Hepatocyte (in vitro differentiated cells): Measurements from ENCODE around the gene BCL3. TPM values are rescaled to one million over a fixed set of nuclear protein-coding genes. Genes with fewer than 3 reads are reported as not detected.

ENCODE experiments used
- DNase-seq: peaks from one replicate; pipeline ENCODE4 v3.0.0-alpha.2; 2016; ENCODE audit warnings: low spot score
- H2AFZ ChIP-seq: fragments of 200-600 bp; sonication (generic); 2 replicates; pipeline ENCODE4 v1.6.0; 2016; ENCODE audit warnings: antibody characterized with exemption, mild to moderate bottlenecking
- H3K27ac ChIP-seq: fragments of 200-600 bp; sonication (generic); 2 replicates; pipeline ENCODE4 v1.5.1; 2016; ENCODE audit warnings: mild to moderate bottlenecking
- H3K27me3 ChIP-seq: fragments of 200-600 bp; sonication (generic); 2 replicates; pipeline ENCODE4 v1.6.1; 2016
- H3K36me3 ChIP-seq: fragments of 200-600 bp; sonication (generic); replicated peaks from 2 replicates; pipeline ENCODE4 v1.5.1; 2016; ENCODE audit warnings: low read depth; ENCODE audit not compliant: insufficient read depth
- H3K4me1 ChIP-seq: fragments of 200-600 bp; sonication (generic); 2 replicates; pipeline ENCODE4 v1.5.1; 2016; ENCODE audit warnings: mild to moderate bottlenecking, moderate library complexity; ENCODE audit not compliant: insufficient read depth
- H3K4me2 ChIP-seq: fragments of 200-600 bp; sonication (generic); 2 replicates; pipeline ENCODE4 v1.6.0; 2016
- H3K4me3 ChIP-seq: fragments of 200-600 bp; sonication (generic); 2 replicates; pipeline ENCODE4 v1.5.1; 2016; ENCODE audit warnings: mild to moderate bottlenecking
- H3K79me2 ChIP-seq: fragments of 200-600 bp; sonication (generic); 2 replicates; pipeline ENCODE4 v1.6.0; 2017; ENCODE audit warnings: mild to moderate bottlenecking
- H3K9me2 ChIP-seq: fragments of 200-600 bp; sonication (generic); replicated peaks from 2 replicates; pipeline ENCODE4 v1.6.0; 2017; ENCODE audit warnings: mild to moderate bottlenecking; ENCODE audit not compliant: insufficient read depth
- H3K9me3 ChIP-seq: fragments of 200-600 bp; sonication (generic); 2 replicates; pipeline ENCODE4 v1.5.1; 2016; ENCODE audit warnings: low read depth, mild to moderate bottlenecking
- H4K20me1 ChIP-seq: fragments of 200-600 bp; sonication (generic); 2 replicates; pipeline ENCODE4 v1.6.0; 2016; ENCODE audit warnings: mild to moderate bottlenecking; ENCODE audit not compliant: insufficient read depth, poor library complexity, severe bottlenecking
- EZH2 ChIP-seq: fragments of 200-600 bp; sonication (generic); IDR thresholded peaks from 2 replicates; pipeline ENCODE4 v1.6.1; 2016; ENCODE audit warnings: antibody characterized with exemption, mild to moderate bottlenecking, borderline replicate concordance
- EZH2phosphoT487 ChIP-seq: fragments of 200-600 bp; sonication (generic); IDR thresholded peaks from one replicate; pipeline ENCODE4 v1.6.1; 2018; ENCODE audit warnings: antibody characterized with exemption, mild to moderate bottlenecking, low read depth, moderate library complexity; ENCODE audit not compliant: unreplicated experiment, severe bottlenecking
- WGBS: methylation state at CpG from one replicate; pipeline ENCODE4 v1.1.6; 2016; ENCODE audit warnings: low lambda C conversion rate; ENCODE audit errors: missing lambda C conversion rate; 5-methylcytosine and 5-hydroxymethylcytosine counted together
- polyA plus RNA-seq: library from polyadenylated mRNA; unstranded; fragments of >200 nt; fragmentation: Nextera tagmentation; extraction: Ambion mirVana; gene quantifications from 2 replicates; pipeline ENCODE4 v1.2.1, GENCODE V29; 2016
- total RNA-seq: library from RNA; depleted of rRNA; stranded (reverse); fragments of >200 nt; gene quantifications from 2 replicates; pipeline ENCODE4 v1.2.3, GENCODE V29; 2014
- TF ChIP-seq, protein P1 (sequence below): fragments of 200-600 bp; sonication (generic); IDR thresholded peaks from 2 replicates; pipeline ENCODE4 v1.5.1; 2016; ENCODE audit warnings: antibody characterized with exemption, mild to moderate bottlenecking; ENCODE audit not compliant: poor library complexity

BCL3 gene
- total and polyA plus RNA-seq, 2 experiments from 2014 or later, result 6.3 to 45.7 TPM

DNA sequence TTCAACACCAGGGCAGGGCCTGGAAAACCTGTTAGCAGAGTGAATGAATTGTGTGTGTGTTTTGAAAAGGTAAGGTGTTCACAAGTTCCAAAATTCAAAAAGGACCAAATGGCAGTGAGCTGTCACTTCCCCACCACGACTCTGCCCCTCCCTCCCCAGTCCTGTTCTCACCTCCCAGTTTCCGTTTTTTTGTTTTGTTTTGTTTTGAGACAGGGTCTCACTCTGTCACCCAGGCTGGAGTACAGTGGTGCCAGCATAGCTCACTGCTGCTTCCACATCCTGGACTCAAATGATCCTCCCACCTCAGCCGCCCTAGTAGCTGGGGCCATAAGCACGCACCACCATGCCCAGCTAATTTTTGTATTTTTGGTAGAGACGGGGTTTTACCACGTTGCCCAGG lies 20.3 kb upstream of the BCL3 start:
- Histone ChIP-seq H3K4me3 (no peak overlapping the region), H3K27me3 (no peaks in the 10 kb centered on the region), H3K4me1 (peaks cover 16% of the 10 kb centered on the region), H3K36me3 (no peaks in the 10 kb centered on the region), H4K20me1 (no peaks in the 10 kb centered on the region), H3K9me2 (no peaks in the 10 kb centered on the region), H3K27ac (no peak overlapping the region), H3K4me2 (no peak overlapping the region), H2AFZ (no peak overlapping the region), H3K9me3 (no peaks in the 10 kb centered on the region), H3K79me2 (no peaks in the 10 kb centered on the region)
- 83% methylated on average over 6 of the region's 6 CpGs for WGBS
- DNase-seq, result no peak
- TF ChIP-seq EZH2 (no peak), EZH2phosphoT487 (no peak)
- TF ChIP-seq, protein P1, sequence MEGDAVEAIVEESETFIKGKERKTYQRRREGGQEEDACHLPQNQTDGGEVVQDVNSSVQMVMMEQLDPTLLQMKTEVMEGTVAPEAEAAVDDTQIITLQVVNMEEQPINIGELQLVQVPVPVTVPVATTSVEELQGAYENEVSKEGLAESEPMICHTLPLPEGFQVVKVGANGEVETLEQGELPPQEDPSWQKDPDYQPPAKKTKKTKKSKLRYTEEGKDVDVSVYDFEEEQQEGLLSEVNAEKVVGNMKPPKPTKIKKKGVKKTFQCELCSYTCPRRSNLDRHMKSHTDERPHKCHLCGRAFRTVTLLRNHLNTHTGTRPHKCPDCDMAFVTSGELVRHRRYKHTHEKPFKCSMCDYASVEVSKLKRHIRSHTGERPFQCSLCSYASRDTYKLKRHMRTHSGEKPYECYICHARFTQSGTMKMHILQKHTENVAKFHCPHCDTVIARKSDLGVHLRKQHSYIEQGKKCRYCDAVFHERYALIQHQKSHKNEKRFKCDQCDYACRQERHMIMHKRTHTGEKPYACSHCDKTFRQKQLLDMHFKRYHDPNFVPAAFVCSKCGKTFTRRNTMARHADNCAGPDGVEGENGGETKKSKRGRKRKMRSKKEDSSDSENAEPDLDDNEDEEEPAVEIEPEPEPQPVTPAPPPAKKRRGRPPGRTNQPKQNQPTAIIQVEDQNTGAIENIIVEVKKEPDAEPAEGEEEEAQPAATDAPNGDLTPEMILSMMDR, result no peak

DNA sequence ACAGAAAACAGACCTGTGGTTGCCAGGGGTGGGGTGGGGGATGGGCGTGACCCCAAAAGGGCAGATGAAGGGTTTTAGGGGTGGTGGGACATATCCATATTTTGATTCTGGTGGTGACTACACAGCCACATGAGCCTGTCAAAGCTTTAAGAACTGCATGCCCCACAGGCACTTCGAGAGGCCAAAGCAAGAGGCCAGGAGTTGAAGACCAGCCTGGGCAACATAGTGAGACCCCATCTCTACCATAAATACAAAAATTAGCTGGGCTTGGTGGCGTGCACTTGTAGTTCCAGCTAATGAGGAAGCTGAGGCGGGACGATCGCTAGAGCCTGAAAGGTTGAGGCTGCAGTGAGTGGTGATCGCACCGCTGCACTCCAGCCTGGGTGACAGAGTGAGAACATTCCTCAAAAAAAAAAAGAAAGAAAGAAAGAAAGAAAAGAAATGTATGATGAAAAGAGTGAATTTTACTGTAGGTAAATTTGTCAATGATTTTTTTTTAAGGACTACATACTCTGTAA lies 18.9 kb upstream of the BCL3 start:
- DNase-seq, result no peak
- TF ChIP-seq EZH2phosphoT487 (no peak), EZH2 (no peak)
- TF ChIP-seq, protein P1, result no peak
- 93% methylated on average over 8 of the region's 8 CpGs for WGBS
- Histone ChIP-seq H3K36me3 (no peaks in the 10 kb centered on the region), H3K4me2 (no peak overlapping the region), H2AFZ (no peak overlapping the region), H3K27me3 (no peaks in the 10 kb centered on the region), H3K4me3 (no peak overlapping the region), H3K79me2 (no peaks in the 10 kb centered on the region), H3K9me2 (no peaks in the 10 kb centered on the region), H3K4me1 (peaks cover 16% of the 10 kb centered on the region), H3K27ac (no peak overlapping the region), H3K9me3 (no peaks in the 10 kb centered on the region), H4K20me1 (no peaks in the 10 kb centered on the region)

- 93% methylated on average over 5 of the region's 5 CpGs for WGBS
- H3K27ac ChIP-seq, result no peak overlapping the region
- no peaks in the 10 kb centered on the region for H3K27me3 ChIP-seq
- no peak for DNase-seq
- no peaks in the 10 kb centered on the region for H3K79me2 ChIP-seq
- peaks cover 2% of the 10 kb centered on the region for H3K4me1 ChIP-seq
- no peak overlapping the region for H3K4me2 ChIP-seq
- H3K36me3 ChIP-seq, result no peaks in the 10 kb centered on the region
- H3K4me3 ChIP-seq, result no peak overlapping the region
- no peaks in the 10 kb centered on the region for H4K20me1 ChIP-seq
- no peaks in the 10 kb centered on the region for H3K9me3 ChIP-seq
- no peaks in the 10 kb centered on the region for H3K9me2 ChIP-seq
- TF ChIP-seq EZH2phosphoT487, result no peak
- no peak for TF ChIP-seq EZH2
- TF ChIP-seq, protein P1, result no peak
- H2AFZ ChIP-seq, result no peak overlapping the region
These were observed 17.4 kb upstream of the BCL3 start for GRCh38 chr19:44731081-44731480.
